GM21526 (cell line): ENCODE measurements around the gene SLC4A2.
A peak's percentile ranks its signal among the peaks of the same experiment; 100 is the strongest.
"Not testable (repeated sequence)": the region's sequence is repeated elsewhere in the genome, so short reads cannot be mapped to it uniquely, and the experiment has no call there.

Experiments
- ATAC-seq: cut with Tn5 transposase; IDR thresholded peaks from one replicate; pipeline ENCODE4 v1.9.1; 2021; ENCODE audit warnings: moderate library complexity; ENCODE audit not compliant: unreplicated experiment, low FRiP score

SLC4A2 gene

GRCh38 chr7:151040616-151041375 is 18.6 kb upstream of the SLC4A2 start:
- no peak for ATAC-seq

- not testable (repeated sequence) for ATAC-seq
Observed at GRCh38 chr7:151043449-151043848, 15.9 kb upstream of the SLC4A2 start.

GRCh38 chr7:151043959-151044358 is 15.4 kb upstream of the SLC4A2 start:
- no peak for ATAC-seq

- no peak for ATAC-seq
Observed at GRCh38 chr7:151045262-151045661, 14.1 kb upstream of the SLC4A2 start.

- ATAC-seq, result no peak
Observed at GRCh38 chr7:151045967-151046366, 13.4 kb upstream of the SLC4A2 start.

GRCh38 chr7:151046603-151047573 is 12.5 kb upstream of the SLC4A2 start:
- ATAC-seq, result no peak

- no peak for ATAC-seq
Observed at GRCh38 chr7:151047976-151048815, 11.2 kb upstream of the SLC4A2 start, which contains the start of gene ASIC3. Gene ASIC3 (plus strand): TSS chr7:151048531. CDS start chr7:151048886, 355 bp downstream.

- ATAC-seq, result no peak
Observed at GRCh38 chr7:151048911-151049463, 10.4 kb upstream of the SLC4A2 start.

- no peak for ATAC-seq
Observed at GRCh38 chr7:151051108-151051507, 8.3 kb upstream of the SLC4A2 start.

- no peak for ATAC-seq
Observed at GRCh38 chr7:151053096-151053495, 6.3 kb upstream of the SLC4A2 start.

- no peak for ATAC-seq
Observed at GRCh38 chr7:151053751-151054150, 5.6 kb upstream of the SLC4A2 start.

GRCh38 chr7:151056283-151056665 is 3.1 kb upstream of the SLC4A2 start:
- ATAC-seq, result no peak

GRCh38 chr7:151056666-151057505 is 2.5 kb upstream of the SLC4A2 start:
- no peak for ATAC-seq

GRCh38 chr7:151057506-151057988 is 1.8 kb upstream of the SLC4A2 start, which contains the start of gene CDK5:
Gene CDK5 (minus strand): TSS chr7:151057897. CDS start chr7:151057848, 49 bp downstream.
- ATAC-seq, result peak; percentile 16

- peak; percentile 87 for ATAC-seq
Observed at GRCh38 chr7:151057989-151058780, 1.2 kb upstream of the SLC4A2 start.

GRCh38 chr7:151058781-151059366 is 515 bp upstream of the SLC4A2 start:
- ATAC-seq, result no peak

GRCh38 chr7:151060113-151060415 is 675 bp downstream of the SLC4A2 start:
- no peak for ATAC-seq
